ENCODE measurements around the gene TDRD1. TPM values are rescaled to one million over a fixed set of nuclear protein-coding genes. Genes with fewer than 3 reads are reported as not detected.

TDRD1 gene
- polyA plus RNA-seq, 1 experiment = not detected

- Histone ChIP-seq H3K27ac (ENCODE audit: low read depth, low read length) (no peak overlapping the region), H3K9me3 (ENCODE audit: control insufficient read depth, insufficient read depth, low read length) (no peaks in the 10 kb centered on the region), H3K27me3 (ENCODE audit: control insufficient read depth, insufficient read depth, low read length) (peaks cover 18% of the 10 kb centered on the region), H3K4me3 (ENCODE audit: low read depth, low read length) (no peak overlapping the region)
- POLR2A ChIA-PET = no interaction called here
- CTCF ChIA-PET = no interaction called here
- DNase-seq (ENCODE audit: low read depth, low spot score) = no peak
- TF ChIP-seq, protein P1, sequence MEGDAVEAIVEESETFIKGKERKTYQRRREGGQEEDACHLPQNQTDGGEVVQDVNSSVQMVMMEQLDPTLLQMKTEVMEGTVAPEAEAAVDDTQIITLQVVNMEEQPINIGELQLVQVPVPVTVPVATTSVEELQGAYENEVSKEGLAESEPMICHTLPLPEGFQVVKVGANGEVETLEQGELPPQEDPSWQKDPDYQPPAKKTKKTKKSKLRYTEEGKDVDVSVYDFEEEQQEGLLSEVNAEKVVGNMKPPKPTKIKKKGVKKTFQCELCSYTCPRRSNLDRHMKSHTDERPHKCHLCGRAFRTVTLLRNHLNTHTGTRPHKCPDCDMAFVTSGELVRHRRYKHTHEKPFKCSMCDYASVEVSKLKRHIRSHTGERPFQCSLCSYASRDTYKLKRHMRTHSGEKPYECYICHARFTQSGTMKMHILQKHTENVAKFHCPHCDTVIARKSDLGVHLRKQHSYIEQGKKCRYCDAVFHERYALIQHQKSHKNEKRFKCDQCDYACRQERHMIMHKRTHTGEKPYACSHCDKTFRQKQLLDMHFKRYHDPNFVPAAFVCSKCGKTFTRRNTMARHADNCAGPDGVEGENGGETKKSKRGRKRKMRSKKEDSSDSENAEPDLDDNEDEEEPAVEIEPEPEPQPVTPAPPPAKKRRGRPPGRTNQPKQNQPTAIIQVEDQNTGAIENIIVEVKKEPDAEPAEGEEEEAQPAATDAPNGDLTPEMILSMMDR (IDR thresholded peaks at IDR 0.05; ENCODE audit: low read depth, low read length) = no peak
These were observed 54.3 kb downstream of the TDRD1 start for GRCh38 chr10:114233482-114233881.

GRCh38 chr10:114234132-114234531 lies 55.0 kb downstream of the TDRD1 start:
- Histone ChIP-seq H3K9me3 (ENCODE audit: control insufficient read depth, insufficient read depth, low read length) (no peaks in the 10 kb centered on the region), H3K4me3 (ENCODE audit: low read depth, low read length) (no peak overlapping the region), H3K27me3 (ENCODE audit: control insufficient read depth, insufficient read depth, low read length) (peaks cover 22% of the 10 kb centered on the region), H3K27ac (ENCODE audit: low read depth, low read length) (no peak overlapping the region)
- POLR2A ChIA-PET = no interaction called here
- CTCF ChIA-PET = no interaction called here
- DNase-seq (ENCODE audit: low read depth, low spot score) = no peak
- TF ChIP-seq, protein P1 (IDR thresholded peaks at IDR 0.05; ENCODE audit: low read depth, low read length) = no peak

- no peak for DNase-seq (ENCODE audit: low read depth, low spot score)
- Histone ChIP-seq H3K27me3 (ENCODE audit: control insufficient read depth, insufficient read depth, low read length) (peaks cover 49% of the 10 kb centered on the region), H3K9me3 (ENCODE audit: control insufficient read depth, insufficient read depth, low read length) (no peaks in the 10 kb centered on the region; the same call in 1 of the 2 replicates), H3K27ac (ENCODE audit: low read depth, low read length) (no peak within 1 kb of the TSS), H3K4me3 (ENCODE audit: low read depth, low read length) (no peak within 1 kb of the TSS)
- CTCF ChIA-PET = interaction anchor here (0.6 kb wide), 1 partner anchor 19 kb away, joined by 3 read pairs; no protein-coding TSS in a partner anchor
- POLR2A ChIA-PET = no interaction called here
- TF ChIP-seq, protein P1 (IDR thresholded peaks at IDR 0.05; ENCODE audit: low read depth, low read length) = no peak
These were observed 60.2 kb downstream of the TDRD1 start, which contains the start of gene VWA2 for GRCh38 chr10:114239117-114239993. TSS of gene VWA2 (plus strand) at chr10:114239254. CDS start at chr10:114248714, 9,460 bp downstream.

- H3K27ac ChIP-seq (ENCODE audit: low read depth, low read length) = no peak overlapping the region
- no peak overlapping the region for H3K4me3 ChIP-seq (ENCODE audit: low read depth, low read length)
- TF ChIP-seq, protein P1 (IDR thresholded peaks at IDR 0.05; ENCODE audit: low read depth, low read length) = no peak
- no peak for DNase-seq (ENCODE audit: low read depth, low spot score)
- H3K9me3 ChIP-seq (ENCODE audit: control insufficient read depth, insufficient read depth, low read length) = no peaks in the 10 kb centered on the region; the same call in 1 of the 2 replicates
- CTCF ChIA-PET = interaction anchor here (0.6 kb wide), 1 partner anchor 18 kb away, joined by 3 read pairs; no protein-coding TSS in a partner anchor
- POLR2A ChIA-PET = no interaction called here
- H3K27me3 ChIP-seq (ENCODE audit: control insufficient read depth, insufficient read depth, low read length) = peaks cover 49% of the 10 kb centered on the region
These were observed 60.8 kb downstream of the TDRD1 start for GRCh38 chr10:114239994-114240345.

- Histone ChIP-seq H3K27ac (ENCODE audit: low read depth, low read length) (no peak overlapping the region), H3K4me3 (ENCODE audit: low read depth, low read length) (no peak overlapping the region), H3K27me3 (ENCODE audit: control insufficient read depth, insufficient read depth, low read length) (peaks cover 44% of the 10 kb centered on the region), H3K9me3 (ENCODE audit: control insufficient read depth, insufficient read depth, low read length) (no peaks in the 10 kb centered on the region; the same call in 1 of the 2 replicates)
- POLR2A ChIA-PET = no interaction called here
- DNase-seq (ENCODE audit: low read depth, low spot score) = no peak
- TF ChIP-seq, protein P1 (IDR thresholded peaks at IDR 0.05; ENCODE audit: low read depth, low read length) = no peak
- CTCF ChIA-PET = no interaction called here
These were observed 63.1 kb downstream of the TDRD1 start for GRCh38 chr10:114242235-114242634.

All from AG04450 (cell line).